Measurements from ENCODE around the gene VSX1.

- TF ChIP-seq CTCF (IDR thresholded peaks at IDR 0.05) = no peak
- TF ChIP-seq POLR2A (IDR thresholded peaks at IDR 0.05) = peak; percentile 36 to 47
Measured at GRCh38 chr20:25057234-25058050, 24.5 kb downstream of the VSX1 start.

Measured in sigmoid colon (tissue), 3 donors.